NT2/D1 (cell line): ENCODE measurements around the gene CELA3B.

Source experiments
- SUZ12 ChIP-seq: IDR thresholded peaks from 2 replicates; pipeline ENCODE4 v1.6.1; 2011; ENCODE audit not compliant: insufficient read length, insufficient read depth; ENCODE audit errors: extremely low read depth
- YY1 ChIP-seq: IDR thresholded peaks from 2 replicates; pipeline ENCODE4 v1.6.1; 2011; ENCODE audit not compliant: insufficient read length, insufficient read depth
- ZNF274 ChIP-seq: IDR thresholded peaks from 2 replicates; pipeline ENCODE4 v1.6.1; 2011; ENCODE audit warnings: mild to moderate bottlenecking, low read depth, low read length

GRCh38 chr1:22025368-22026155, 48.7 kb downstream of the CELA3B start:
- TF ChIP-seq ZNF274, result no peak
- TF ChIP-seq YY1, result no peak
- TF ChIP-seq SUZ12, result no peak
